SHP77 (cell line): ENCODE data around the gene NOC2L.

ENCODE experiments used
- DNase-seq, 2 experiments: peaks; one replicate each; lab custom pipeline; 2025; lab: John Stamatoyannopoulos, UW

Gene NOC2L

DNA sequence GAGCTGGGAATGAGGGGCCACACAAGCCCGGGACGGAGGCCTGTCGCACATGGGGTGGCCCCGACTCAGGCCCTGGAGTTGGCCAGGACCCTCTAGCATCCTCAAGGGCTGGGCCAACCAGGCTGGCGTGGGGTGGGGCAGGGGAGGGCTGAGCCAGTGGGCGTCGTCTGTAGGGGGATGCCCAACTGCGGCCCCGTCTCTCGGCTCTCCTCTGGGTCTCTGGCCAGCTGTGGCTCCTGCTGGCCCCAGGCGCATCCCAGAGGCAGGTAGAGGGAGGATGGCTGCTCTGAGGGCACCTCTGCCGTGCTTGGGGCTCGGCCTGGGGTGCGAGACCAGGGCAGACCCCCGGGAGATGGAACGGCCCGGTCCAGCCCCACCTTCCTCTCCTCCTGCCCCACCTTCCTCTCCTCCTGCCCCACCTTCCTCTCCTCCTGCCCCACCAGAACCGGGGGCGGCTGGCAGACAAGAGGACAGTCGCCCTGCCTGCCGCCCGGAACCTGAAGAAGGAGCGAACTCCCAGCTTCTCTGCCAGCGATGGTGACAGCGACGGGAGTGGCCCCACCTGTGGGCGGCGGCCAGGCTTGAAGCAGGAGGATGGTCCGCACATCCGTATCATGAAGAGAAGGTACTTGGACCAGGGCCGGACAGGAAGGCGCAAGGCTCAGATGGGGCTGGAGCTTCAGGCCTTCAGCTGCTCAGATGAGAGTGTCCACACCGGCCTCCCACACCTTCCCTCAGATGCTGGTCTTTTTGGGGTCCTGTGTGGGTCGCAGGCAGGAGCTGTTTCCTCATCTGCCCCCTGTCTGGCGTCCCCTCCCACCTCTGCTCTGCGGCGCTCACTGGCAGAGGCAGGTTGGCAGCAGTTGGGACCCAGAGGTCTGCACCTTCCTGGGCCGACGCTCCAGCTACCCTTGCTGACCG, 29.1 kb downstream of the NOC2L start:
- no peak for DNase-seq

DNA sequence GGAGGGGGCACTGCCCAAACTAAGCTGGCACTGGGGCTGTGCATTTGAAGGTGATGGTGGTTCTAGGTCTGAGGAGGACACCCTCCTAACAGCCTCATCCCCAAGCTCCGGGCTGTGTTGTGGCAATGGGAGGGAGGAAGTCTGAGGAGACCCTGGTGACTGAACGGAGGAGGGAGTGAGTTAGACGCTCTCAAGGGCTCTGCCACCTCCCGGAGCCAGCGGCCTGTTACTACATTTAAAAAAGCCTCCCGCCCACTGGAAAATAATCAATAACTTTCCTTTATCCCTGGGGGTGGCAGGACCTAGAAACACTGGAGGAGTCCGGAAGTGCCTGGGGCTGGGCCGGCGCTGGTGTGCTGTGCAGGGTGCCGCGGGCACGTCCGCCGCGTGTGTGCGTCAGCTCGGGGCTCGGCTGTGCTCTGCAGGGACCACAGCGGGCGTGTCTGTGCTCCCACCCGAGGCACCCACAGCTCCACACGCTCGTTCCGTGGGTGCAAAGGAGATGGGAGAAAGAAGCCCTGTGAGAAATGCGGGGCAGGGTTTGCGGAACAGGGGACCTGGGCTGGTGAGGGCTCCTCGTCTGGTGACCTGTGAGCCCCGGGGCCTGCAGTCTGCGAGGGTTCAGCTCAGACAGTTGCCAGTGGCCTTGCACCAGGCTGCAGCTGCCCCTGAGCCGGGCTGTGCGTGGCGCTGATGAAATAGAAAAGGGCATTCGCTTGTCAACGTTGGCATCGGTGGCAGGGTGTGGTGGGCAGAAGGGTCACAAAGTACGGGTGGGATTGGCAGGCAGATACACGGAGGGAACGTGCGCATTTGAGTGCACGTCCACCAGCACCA, 30.0 kb downstream of the NOC2L start:
- DNase-seq: no peak

DNA sequence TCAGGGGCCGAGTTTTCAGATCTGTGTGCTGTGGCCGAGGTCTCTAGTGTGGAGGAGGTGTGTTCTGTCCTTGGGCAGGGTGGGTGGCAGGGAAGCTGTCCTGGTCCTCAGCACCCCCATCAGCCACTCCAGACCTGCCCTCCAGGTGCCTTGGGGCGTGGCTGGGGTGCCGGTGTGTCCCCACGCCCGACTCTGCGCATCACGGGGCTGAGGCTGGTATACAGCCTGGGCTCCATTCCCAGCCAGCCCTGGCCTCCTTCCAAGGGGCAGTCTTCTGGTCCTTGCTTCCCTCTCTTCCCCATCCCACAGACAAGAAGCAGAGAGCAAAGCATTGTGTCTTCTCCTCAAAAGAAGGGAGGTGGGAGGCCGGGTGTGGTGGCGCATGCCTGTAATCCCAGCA, 31.3 kb downstream of the NOC2L start:
- DNase-seq: no peak

DNA sequence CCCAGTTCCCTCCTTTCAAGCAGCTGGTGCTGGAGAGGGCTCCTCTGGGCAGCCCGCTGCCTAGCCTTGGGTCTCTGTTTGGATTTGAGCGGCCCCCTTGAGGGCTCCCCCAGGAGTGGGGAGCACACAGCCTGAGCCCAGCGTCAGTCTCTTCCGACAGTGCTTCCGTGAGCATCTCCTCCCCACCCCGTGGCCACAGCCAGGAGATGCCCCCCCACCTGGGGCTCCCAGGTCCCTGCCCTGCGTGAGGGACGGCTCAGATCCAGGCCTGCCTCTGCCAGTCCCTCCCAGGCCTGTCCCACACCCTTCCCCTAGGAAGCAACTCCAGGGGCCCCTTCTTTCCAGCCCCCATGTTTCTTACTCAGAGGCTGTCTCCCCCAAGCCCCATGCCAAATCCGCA, 31.8 kb downstream of the NOC2L start:
- DNase-seq: no peak

DNA sequence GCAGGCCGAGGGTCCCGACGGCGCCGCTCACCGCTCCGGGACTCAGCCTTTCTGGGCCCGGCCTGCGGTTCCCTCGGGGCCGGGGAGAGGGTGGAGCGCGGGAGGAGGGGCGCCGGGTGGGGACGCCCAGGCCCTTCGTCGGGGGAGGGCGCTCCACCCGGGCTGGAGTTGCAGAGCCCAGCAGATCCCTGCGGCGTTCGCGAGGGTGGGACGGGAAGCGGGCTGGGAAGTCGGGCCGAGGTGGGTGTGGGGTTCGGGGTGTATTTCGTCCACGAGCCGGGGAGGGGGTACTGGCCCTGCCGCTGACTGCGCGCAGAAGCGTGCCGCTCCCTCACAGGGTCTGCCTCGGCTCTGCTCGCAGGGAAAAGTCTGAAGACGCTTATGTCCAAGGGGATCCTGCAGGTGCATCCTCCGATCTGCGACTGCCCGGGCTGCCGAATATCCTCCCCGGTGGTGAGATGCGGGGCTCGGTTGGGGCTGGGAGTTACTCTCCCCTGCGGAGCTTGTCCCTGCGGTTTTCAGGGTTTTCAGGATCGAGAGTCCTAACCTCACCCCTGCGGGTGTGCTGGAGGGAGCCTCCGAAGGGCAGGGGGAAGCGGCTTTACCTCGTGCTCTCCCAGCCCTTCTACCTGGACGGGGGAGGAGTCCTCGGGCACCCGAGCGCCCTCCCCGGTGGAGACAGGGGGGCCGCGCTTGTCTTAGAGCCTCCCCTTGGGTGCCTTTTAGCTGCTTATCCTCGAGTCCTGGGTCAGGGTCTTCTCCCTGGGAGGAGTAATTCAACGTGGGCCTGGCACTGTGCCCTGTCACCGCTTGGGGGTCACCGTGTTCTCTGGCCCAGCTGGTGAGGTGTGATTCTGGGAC, 33.3 kb downstream of the NOC2L start:
- no peak for DNase-seq

DNA sequence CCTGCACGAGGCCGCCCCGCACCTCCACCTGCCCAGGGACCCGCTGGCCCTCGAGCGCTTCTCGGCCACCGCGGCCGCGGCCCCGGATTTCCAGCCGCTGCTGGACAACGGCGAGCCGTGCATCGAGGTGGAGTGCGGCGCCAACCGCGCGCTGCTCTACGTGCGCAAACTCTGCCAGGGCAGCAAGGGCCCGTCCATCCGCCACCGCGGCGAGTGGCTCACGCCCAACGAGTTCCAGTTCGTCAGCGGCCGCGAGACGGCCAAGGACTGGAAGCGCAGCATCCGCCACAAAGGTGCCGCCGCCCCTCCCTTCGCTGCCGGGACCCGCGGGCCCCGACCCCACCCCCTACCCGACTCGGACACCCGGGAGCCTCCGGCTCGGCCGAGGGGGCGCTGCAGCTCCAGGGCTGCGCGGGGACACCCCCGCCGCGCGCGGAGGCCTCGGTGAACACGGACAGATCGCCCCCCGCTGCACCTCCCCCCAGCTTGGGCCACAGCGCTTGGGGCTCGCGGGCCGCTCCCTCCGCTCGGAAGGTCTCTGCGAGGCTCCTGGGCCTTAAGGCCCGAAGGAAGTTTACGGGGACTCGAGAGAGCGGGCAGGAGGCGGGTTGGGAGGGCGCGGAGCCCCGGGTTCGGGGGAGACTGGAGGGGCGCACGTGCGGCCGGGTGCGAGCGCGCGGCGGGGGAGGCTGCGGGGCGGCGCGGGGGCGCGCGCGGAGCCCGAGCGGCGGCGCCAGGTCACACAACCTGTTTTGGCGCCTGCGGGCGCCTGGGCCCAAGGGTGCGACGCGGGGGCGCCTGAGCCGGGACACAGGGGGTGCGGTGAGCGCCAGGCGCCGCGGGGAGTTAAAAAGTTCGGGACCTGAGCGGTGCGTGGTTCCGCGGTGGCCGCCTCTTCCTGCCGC, 34.1 kb downstream of the NOC2L start:
- DNase-seq: no peak

DNA sequence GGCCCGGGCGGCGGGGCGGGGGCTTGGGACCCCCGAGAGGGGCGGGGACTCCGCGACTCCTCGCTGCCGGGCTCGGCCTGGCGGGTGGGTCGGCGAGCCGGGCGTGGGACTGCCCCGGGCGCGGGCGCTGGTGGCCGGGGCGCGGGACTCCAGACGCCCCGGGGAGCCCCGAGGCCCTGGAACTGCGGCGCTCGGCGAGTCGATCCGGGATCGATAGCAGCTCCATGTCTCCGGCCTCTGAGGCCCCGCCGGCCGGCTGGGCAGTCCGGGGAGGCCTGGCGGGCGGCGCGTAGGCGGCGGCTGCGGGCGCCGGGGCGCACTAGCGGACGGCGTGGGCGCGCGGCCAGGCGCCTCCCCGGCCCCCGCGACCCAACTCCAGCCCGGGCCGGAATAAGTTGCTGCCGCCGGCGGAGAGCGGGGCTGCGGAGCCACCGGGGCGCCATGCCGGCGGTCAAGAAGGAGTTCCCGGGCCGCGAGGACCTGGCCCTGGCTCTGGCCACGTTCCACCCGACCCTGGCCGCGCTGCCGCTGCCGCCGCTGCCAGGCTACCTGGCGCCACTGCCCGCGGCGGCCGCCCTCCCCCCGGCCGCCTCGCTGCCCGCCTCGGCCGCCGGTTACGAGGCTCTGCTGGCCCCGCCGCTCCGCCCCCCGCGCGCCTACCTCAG, 34.9 kb downstream of the NOC2L start:
- no peak for DNase-seq

DNA sequence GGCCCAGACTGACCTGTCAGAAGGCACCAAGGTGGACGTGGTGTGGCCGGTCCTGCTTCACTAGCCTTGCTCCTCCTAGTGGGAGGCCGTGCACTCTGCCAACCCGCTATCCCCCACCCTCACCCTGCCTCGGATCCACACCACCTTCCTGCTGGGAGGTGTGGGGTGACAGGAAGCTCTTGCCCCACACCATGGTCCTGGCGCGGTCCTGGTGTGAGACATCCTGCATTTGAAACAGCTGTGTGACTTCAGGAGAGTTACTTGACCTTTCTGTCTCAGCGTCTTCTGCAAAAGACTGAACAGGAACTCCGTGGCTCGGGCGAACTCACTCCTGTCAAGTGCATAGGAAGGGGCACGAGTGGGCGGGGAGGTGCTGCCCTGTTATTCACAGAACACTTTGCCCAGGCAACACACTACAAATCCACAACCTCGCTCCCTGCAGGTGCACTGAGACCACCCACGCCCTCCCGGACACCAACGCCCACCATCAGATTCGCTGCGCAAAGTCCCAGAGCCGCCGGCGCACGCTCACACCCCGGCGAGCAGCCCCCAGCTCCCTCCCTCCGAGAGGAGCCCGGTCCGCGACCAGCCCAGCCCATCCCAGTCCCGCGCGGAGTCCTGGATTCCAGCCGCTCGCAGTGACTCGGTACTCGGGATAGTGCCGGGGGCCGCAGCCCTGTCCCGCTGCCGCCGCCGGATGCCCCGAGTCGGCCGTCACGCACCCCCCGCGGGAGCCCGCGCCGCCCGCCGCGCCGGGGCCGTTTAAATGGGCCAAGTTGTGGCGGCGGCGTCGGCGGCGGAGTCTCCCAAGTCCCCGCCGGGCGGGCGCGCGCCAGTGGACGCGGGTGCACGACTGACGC, 35.7 kb downstream of the NOC2L start, which contains the start of gene SAMD11:
SAMD11 (plus strand) TSS at position 793 of the 860 bp plus-strand sequence. CDS start 509 bp downstream, outside the sequence.
- peak; percentile 47 to 53 for DNase-seq

DNA sequence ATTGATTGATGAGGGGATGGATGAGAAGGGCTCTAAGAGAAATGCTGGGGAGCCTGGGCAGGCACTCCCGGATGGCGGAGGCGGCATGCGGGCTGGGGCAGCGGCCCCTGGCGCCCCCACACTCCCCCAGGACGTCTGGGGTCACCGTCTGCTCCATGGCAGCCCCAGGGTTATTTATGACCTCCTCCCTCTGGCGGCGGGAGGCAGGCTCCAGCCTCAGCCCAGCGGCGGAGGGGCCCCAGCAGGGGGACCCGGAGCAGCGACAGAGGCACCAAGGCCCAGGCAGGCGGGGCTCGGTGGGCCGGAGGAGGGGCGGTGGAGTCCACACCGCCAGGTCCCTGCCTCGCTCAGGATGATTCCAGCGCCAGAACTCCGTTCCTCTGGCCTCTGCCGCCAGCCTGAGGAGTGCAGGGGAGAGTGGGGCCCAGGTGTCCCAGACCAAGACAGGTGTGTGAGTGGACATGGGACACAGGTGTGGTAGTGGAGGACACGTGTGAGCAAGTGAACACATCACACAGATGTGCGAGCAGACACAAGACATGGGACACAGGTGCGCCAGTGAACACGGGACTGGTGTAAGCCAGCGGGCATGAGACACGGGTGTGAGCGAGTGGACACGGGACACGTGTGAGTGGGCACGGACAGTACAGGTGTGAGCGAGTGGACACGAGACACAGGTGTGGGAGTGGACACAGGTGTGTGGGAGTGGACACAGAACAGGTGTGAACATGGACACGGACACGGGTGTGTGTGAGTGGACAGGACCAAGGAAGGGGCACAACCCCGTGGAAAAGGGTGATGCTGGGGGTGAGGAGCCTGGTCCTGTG, 37.8 kb downstream of the NOC2L start:
- peak; percentile 41 to 78 for DNase-seq

DNA sequence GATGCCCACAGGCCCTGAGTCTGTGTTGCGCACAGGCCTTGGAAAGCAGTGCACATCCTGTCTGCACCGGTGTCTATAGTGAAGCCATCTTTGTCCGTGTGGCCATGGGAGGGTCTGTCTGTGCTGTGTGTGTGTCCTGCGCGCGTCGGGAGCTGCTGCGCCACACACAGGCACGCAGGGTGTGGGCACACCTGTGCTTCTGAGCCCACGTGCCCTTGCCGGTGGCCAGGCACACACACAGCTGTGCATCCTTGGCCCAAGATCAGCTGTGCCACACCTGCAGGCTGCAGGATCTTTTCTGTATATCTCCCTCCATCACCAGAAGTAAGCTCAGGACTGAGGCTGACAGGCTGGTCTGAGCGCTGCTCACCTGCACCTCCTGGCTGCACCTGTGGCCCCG, 38.5 kb downstream of the NOC2L start:
- DNase-seq: no peak

DNA sequence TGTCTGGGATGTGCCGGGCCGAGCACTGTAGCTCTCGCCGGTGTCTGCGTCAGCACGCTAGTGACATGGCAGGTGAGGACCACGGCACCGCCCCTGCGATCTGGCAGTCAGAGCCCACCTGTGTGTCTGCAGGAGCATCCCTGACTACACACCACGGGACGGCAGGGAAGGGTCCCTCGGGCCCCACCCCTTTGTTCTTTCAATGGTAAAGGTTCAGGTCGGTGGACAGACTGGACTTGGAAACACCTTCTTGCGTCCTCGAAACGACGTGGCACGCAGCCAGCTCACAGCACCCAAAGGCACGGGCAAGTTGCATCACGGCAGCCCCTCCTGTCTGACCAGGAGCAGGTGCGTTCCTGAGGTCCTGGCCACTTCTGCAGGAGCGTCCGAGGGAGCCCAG, 39.0 kb downstream of the NOC2L start:
- DNase-seq: peak in 1 of 2 experiments; percentile 22

DNA sequence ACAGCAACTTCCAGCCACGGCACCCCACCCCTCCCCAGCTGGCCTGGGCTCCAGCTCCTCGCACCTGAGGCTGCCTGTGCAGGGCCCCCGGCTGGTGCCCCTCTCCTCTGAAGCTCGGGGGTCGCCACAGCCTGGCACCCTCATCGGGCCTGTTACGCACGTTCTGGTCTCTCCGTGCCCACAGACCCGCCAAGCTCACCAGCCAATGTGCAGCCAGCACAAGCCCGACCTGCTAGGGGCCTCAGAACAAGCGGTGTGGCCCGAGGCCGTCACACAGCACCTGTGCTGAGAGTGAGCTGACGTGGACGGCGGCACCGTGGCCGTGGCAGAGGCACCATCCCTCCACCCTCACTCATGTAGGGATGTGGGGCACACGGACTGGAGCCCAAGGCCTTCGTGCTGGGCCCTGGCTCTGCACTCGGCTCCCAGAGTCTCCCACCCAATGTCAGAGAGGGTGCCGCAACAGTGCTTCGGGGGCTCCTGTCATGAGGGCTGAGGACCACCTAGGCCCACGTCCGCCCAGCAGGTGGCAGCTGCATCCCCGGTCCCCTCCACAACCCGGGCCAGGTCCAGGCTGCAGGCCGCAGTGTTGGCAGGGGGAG, 39.7 kb downstream of the NOC2L start:
- DNase-seq: no peak

DNA sequence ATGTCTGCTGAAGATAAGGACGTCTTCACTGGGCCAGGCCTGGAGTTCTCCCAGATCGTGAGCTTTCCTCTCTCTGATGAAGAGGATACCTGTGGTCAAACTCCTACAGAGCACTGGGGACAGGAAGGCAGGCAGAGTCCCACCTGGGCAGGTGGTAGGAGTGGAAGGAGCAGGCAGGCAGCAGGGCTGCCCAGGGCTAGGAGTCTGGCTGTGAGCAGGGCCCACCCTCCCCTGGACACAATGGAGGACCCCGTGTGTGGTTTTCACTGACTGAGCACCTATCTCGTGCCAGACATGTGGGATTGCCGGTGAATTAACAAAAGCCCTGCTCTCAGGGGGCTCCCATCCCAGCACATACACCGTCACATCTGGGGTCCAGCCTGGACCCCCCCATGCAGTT, 40.2 kb downstream of the NOC2L start:
- DNase-seq: no peak

DNA sequence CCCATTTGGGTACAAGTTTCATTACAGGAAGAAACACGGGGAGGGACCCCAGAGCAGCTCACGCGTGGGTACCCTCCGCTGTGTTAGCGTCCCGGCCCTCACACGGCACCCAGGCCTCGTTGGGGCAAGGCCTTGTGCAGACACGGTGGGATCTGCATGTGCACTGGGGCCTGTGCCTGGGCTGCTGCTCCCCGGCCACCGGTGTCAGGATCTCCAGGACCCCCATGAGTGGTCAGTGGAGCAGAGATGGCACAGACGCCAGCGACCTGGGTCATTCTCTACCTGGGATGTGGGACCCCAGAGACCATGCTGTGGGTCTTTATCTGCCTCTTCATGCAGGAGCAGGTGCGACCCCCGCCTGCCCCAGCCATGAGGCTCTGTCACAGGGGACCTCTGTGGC, 40.7 kb downstream of the NOC2L start:
- no peak for DNase-seq

DNA sequence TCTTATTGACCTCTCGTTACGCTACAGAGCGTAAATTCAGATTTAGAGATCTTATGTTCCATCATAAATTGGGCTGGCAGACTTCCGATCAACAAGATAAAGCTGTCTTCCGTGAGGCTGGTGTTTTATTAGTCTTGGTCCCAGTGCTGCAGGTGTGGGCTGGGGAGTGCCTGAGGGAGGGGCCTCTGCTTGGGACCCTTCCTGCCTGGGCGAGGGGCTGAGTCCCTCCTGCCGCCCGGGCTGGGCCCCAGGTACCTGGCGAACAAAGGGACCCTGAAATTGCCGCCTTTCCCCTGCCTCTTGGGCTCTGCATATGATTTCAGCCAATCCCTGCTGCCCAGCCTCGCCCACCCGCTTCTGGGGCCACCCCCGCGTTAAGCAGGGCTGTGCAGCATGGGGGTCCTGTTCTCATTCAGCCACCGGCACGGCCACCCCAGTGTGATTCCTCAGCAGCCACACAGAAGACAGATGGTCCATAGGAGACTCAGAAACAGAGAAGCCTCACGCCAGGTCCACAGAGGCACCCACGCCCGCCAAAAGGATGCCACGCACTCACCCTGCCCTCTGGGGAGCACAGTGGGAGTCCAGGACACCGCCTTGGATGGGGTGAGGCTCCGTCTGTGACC, 41.5 kb downstream of the NOC2L start:
- no peak for DNase-seq

DNA sequence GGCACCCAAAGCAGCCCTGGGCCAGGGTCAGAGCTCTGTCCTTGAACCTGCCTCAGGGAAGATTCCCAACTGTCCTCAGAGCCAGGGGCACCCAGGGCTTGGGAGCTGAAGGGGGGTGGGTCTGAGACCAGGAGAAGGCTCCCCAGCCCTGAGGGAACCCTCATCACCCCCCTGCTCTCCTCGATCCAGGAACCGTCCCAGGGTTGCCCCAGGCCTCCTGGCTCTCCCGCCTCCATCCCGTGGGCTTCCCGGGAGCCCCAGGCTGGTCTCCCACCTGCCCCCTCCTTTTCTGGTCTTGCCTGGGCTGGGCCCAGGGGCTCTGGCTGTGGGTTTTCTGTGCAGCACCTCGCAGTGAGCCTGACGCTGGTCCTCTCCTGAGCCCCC, 42.0 kb downstream of the NOC2L start:
- DNase-seq: no peak
